GM12891 (cell line): Measurements from ENCODE around the gene RMI2.

Experiments used
- PAX5 ChIP-seq: IDR thresholded peaks from 2 replicates; pipeline ENCODE4 v1.6.1; 2011; ENCODE audit warnings: low read length, moderate library complexity, mild to moderate bottlenecking; ENCODE audit not compliant: insufficient read depth, severe bottlenecking
- POLR2A ChIP-seq: IDR thresholded peaks from 2 replicates; pipeline ENCODE4 v1.6.1; 2011; ENCODE audit warnings: low read depth, low read length, control low read depth
- POLR2AphosphoS5 ChIP-seq: IDR thresholded peaks from 2 replicates; pipeline ENCODE4 v1.6.1; 2011; ENCODE audit warnings: low read depth, low read length, control low read depth
- SPI1 ChIP-seq: IDR thresholded peaks from 2 replicates; pipeline ENCODE4 v1.6.1; 2011; ENCODE audit warnings: low read depth, low read length, control low read depth
- TAF1 ChIP-seq: IDR thresholded peaks from 2 replicates; pipeline ENCODE4 v1.6.1; 2011; ENCODE audit warnings: low read depth, low read length, control low read depth

GRCh38 chr16:11367483-11367906 lies 22.2 kb downstream of the RMI2 start:
- TF ChIP-seq POLR2A (no peak), POLR2AphosphoS5 (no peak), TAF1 (no peak), PAX5 (no peak), SPI1 (no peak)
